ENCODE results near the gene THADA.

GRCh38 chr2:43212216-43212835 is 383.5 kb downstream of the THADA start:
- TF ChIP-seq CTCF (conservative IDR thresholded peaks at IDR 0.05 in 1 of 2, IDR thresholded peaks at IDR 0.05 in 1 of 2; ENCODE audit: low read depth in 1 of 2, low read length in 2 of 2): no peak
- no peak for TF ChIP-seq EZH2 (IDR thresholded peaks at IDR 0.05; ENCODE audit: low read length, missing control alignments)
